Ishikawa (cell line): Measurements from ENCODE around the gene CCDC68.

ENCODE experiments used
- CEBPB ChIP-seq: IDR thresholded peaks from 2 replicates; pipeline ENCODE4 v1.6.1; 2012
- CREB1 ChIP-seq: IDR thresholded peaks from 2 replicates; pipeline ENCODE4 v1.6.1; 2012; ENCODE audit warnings: low read depth
- EGR1 ChIP-seq: IDR thresholded peaks from 2 replicates; pipeline ENCODE4 v1.6.1; 2012
- EP300 ChIP-seq: IDR thresholded peaks from 2 replicates; pipeline ENCODE4 v1.6.1; 2012; ENCODE audit warnings: borderline replicate concordance
- FOXM1 ChIP-seq: IDR thresholded peaks from 2 replicates; pipeline ENCODE4 v1.6.1; 2012; ENCODE audit warnings: low read depth, borderline replicate concordance
- RAD21 ChIP-seq: IDR thresholded peaks from 2 replicates; pipeline ENCODE4 v1.6.1; 2012; ENCODE audit warnings: low read depth
- REST ChIP-seq: IDR thresholded peaks from 2 replicates; pipeline ENCODE4 v1.6.1; 2012; ENCODE audit warnings: low read depth, mild to moderate bottlenecking
- TCF12 ChIP-seq: IDR thresholded peaks from 2 replicates; pipeline ENCODE4 v1.6.1; 2012; ENCODE audit warnings: low read depth

GRCh38 chr18:54952026-54952425 is 7.2 kb downstream of the CCDC68 start:
- TF ChIP-seq RAD21 (no peak), EP300 (no peak), EGR1 (no peak), REST (no peak), CEBPB (no peak), FOXM1 (no peak), TCF12 (no peak), CREB1 (no peak)
